DOHH2 (cell line): ENCODE results near the gene CALY.

ENCODE experiments used
- H3F3A ChIP-seq: fragments of 200-600 bp; sonication (generic), shearing (Covaris generic); 2 replicates; pipeline ENCODE4 v1.6.0; 2016; ENCODE audit warnings: antibody characterized with exemption, mild to moderate bottlenecking; ENCODE audit not compliant: control insufficient read depth, insufficient read depth
- H3K27ac ChIP-seq: fragments of 200-600 bp; sonication (generic); 2 replicates; pipeline ENCODE4 v1.5.1; 2014; ENCODE audit warnings: low read depth, mild to moderate bottlenecking, low read length, moderate library complexity
- H3K27me3 ChIP-seq: fragments of 200-600 bp; sonication (generic); 2 replicates; pipeline ENCODE4 v1.6.1; 2014; ENCODE audit warnings: mild to moderate bottlenecking, low read length, mixed read lengths; ENCODE audit not compliant: control insufficient read depth
- H3K36me3 ChIP-seq: fragments of 200-600 bp; sonication (generic); 2 replicates; pipeline ENCODE4 v1.6.1; 2014; ENCODE audit warnings: mild to moderate bottlenecking, low read length, moderate library complexity, mixed read lengths; ENCODE audit not compliant: control insufficient read depth
- H3K4me1 ChIP-seq: fragments of 200-600 bp; sonication (generic); 2 replicates; pipeline ENCODE4 v1.6.1; 2014; ENCODE audit warnings: mild to moderate bottlenecking, low read length, mixed read lengths; ENCODE audit not compliant: control insufficient read depth
- H3K4me2 ChIP-seq: fragments of 200-600 bp; sonication (generic); 2 replicates; pipeline ENCODE4 v1.6.0; 2014; ENCODE audit warnings: mild to moderate bottlenecking, low read length, moderate library complexity
- H3K4me3 ChIP-seq: fragments of 200-600 bp; sonication (generic); 2 replicates; pipeline ENCODE4 v1.5.1; 2014; ENCODE audit warnings: mild to moderate bottlenecking, low read length, mixed read lengths
- H3K79me2 ChIP-seq: fragments of 200-600 bp; sonication (generic); 2 replicates; pipeline ENCODE4 v1.6.1; 2014; ENCODE audit warnings: mild to moderate bottlenecking, low read length, mixed read lengths; ENCODE audit not compliant: control insufficient read depth
- H3K9me2 ChIP-seq: fragments of 200-600 bp; sonication (generic); replicated peaks from 2 replicates; pipeline ENCODE4 v1.6.1; 2014; ENCODE audit warnings: mild to moderate bottlenecking, low read length, mixed read lengths; ENCODE audit not compliant: control insufficient read depth
- H3K9me3 ChIP-seq: fragments of 200-600 bp; sonication (generic); 2 replicates; pipeline ENCODE4 v1.6.1; 2014; ENCODE audit warnings: antibody characterized with exemption, low read length, mixed read lengths; ENCODE audit not compliant: control insufficient read depth, insufficient read depth
- H4K20me1 ChIP-seq: fragments of 200-600 bp; sonication (generic); 2 replicates; pipeline ENCODE4 v1.6.0; 2014; ENCODE audit warnings: low read depth, mild to moderate bottlenecking, antibody characterized with exemption, low read length, moderate library complexity; ENCODE audit not compliant: control insufficient read depth, insufficient read depth
- EZH2phosphoT487 ChIP-seq: fragments of 200-600 bp; sonication (generic); IDR thresholded peaks from 2 replicates; pipeline ENCODE4 v1.6.1; 2017; ENCODE audit warnings: borderline replicate concordance, mild to moderate bottlenecking, antibody characterized with exemption, low read length, moderate library complexity, mixed read lengths
- TF ChIP-seq, protein P1 (sequence below): fragments of 200-600 bp; sonication (generic); IDR thresholded peaks from one replicate; pipeline ENCODE4 v1.5.1; 2014; ENCODE audit warnings: antibody characterized with exemption, mild to moderate bottlenecking, low read depth, low read length; ENCODE audit not compliant: poor library complexity, severe bottlenecking

Gene CALY

DNA sequence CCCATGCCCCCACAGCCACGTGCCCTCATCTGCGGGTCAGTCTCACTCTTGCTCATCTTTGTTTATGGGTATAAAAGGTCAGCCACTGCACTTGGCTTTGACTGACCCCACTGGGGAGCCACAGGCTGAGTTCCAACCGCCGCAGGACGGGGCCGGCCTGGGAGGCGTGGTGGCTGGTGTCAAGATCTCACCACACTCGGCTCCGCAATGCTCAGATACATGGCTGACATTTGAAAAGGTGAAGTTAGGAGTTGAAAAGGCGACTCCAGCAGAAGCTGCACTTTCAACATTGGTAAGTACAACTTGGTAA lies 42.9 kb downstream of the CALY start:
- Histone ChIP-seq H3K4me2 (no peak overlapping the region), H3K4me3 (no peak overlapping the region), H4K20me1 (no peaks in the 10 kb centered on the region), H3K79me2 (no peaks in the 10 kb centered on the region), H3K9me2 (no peaks in the 10 kb centered on the region), H3K27me3 (no peaks in the 10 kb centered on the region), H3K4me1 (no peaks in the 10 kb centered on the region), H3K9me3 (no peaks in the 10 kb centered on the region), H3F3A (no peaks in the 10 kb centered on the region), H3K36me3 (peaks cover 61% of the 10 kb centered on the region), H3K27ac (no peak overlapping the region)
- no peak for TF ChIP-seq EZH2phosphoT487
- TF ChIP-seq, protein P1, sequence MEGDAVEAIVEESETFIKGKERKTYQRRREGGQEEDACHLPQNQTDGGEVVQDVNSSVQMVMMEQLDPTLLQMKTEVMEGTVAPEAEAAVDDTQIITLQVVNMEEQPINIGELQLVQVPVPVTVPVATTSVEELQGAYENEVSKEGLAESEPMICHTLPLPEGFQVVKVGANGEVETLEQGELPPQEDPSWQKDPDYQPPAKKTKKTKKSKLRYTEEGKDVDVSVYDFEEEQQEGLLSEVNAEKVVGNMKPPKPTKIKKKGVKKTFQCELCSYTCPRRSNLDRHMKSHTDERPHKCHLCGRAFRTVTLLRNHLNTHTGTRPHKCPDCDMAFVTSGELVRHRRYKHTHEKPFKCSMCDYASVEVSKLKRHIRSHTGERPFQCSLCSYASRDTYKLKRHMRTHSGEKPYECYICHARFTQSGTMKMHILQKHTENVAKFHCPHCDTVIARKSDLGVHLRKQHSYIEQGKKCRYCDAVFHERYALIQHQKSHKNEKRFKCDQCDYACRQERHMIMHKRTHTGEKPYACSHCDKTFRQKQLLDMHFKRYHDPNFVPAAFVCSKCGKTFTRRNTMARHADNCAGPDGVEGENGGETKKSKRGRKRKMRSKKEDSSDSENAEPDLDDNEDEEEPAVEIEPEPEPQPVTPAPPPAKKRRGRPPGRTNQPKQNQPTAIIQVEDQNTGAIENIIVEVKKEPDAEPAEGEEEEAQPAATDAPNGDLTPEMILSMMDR, result no peak

DNA sequence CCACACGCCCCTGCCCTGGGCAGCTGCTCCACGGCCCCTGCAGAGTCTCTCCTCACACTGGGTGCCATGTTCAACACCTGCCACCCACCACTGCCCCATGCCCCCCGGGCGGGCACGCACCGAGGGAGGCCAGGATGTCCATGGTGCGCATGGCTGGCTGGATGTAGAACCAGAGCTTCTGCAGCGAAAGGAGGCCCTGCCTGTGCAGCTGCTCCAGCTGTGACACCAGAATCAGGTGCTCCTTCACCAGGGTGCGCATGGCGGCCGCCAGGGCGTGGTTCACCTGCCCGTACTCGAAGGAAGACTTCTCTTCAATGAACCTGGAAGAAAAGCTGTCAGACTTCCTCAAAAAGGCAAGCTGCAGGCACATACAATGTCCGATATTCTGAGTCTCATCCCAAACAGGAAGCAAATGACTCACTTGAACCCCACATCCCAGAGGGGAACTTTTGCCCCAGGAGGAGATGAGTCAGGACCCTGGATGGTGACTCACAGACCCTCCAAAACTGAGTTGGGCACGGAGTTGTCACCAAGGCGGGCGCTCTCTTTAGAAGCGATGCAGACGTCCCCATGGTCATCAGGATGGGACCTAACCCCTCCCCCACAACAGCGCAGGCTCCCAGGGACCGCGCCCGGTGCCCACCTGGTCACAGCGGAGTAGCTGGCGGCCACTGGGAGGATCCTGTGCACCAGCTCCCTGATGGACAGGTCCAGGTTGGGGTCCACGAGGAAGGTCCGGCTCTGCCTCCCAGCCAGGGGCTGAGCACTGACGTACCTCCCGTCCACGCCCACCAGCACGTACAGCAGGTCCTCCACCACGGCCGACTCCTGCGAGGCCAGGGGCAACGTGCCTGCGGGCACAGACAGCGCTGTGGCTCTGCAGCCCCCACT lies 43.5 kb downstream of the CALY start:
- TF ChIP-seq, protein P1, result no peak
- no peak for TF ChIP-seq EZH2phosphoT487
- Histone ChIP-seq H3K36me3 (peaks cover 61% of the 10 kb centered on the region), H3K27ac (no peak overlapping the region)

GRCh38 chr10:133289761-133290160 lies 46.9 kb downstream of the CALY start:
- no peak overlapping the region for H3K4me2 ChIP-seq
- H3K79me2 ChIP-seq, result no peaks in the 10 kb centered on the region
- H3F3A ChIP-seq, result no peaks in the 10 kb centered on the region
- H4K20me1 ChIP-seq, result no peaks in the 10 kb centered on the region
- no peaks in the 10 kb centered on the region for H3K4me1 ChIP-seq
- H3K27ac ChIP-seq, result no peak overlapping the region
- H3K27me3 ChIP-seq, result no peaks in the 10 kb centered on the region
- H3K9me2 ChIP-seq, result no peaks in the 10 kb centered on the region
- peaks cover 49% of the 10 kb centered on the region for H3K36me3 ChIP-seq
- TF ChIP-seq, protein P1, result no peak
- TF ChIP-seq EZH2phosphoT487, result no peak
- no peaks in the 10 kb centered on the region for H3K9me3 ChIP-seq
- H3K4me3 ChIP-seq, result no peak overlapping the region

More for the DNA sequence above, 43.5 kb downstream of the CALY start:
- Histone ChIP-seq H3K9me2 (no peaks in the 10 kb centered on the region), H3K4me1 (no peaks in the 10 kb centered on the region), H3K79me2 (no peaks in the 10 kb centered on the region), H3K4me3 (no peak overlapping the region), H3K27me3 (no peaks in the 10 kb centered on the region), H3F3A (no peaks in the 10 kb centered on the region), H3K4me2 (no peak overlapping the region), H3K9me3 (no peaks in the 10 kb centered on the region), H4K20me1 (no peaks in the 10 kb centered on the region)
